ENCODE results near the gene MLPH.

Gene MLPH

GRCh38 chr2:237596520-237597195 is 109.6 kb downstream of the MLPH start:
- Histone ChIP-seq H3K4me1 (peaks cover 96% of the 10 kb centered on the region), H3K36me3 (0 out of 2 replicates have a peak, but pooled peaks cover 11% of the 10 kb centered on the region), H3K4me2 (peak overlapping the region; percentile 97), H3K9ac (peak overlapping the region; percentile 87), H4K20me1 (no peaks in the 10 kb centered on the region), H3K27ac (peak overlapping the region; percentile 92), H3K27me3 (no peaks in the 10 kb centered on the region), H3K9me3 (no peaks in the 10 kb centered on the region), H3K4me3 (peak overlapping the region; percentile 70)
- TF ChIP-seq Cebpa-rat (IDR thresholded peaks at IDR 0.05): no peak

GRCh38 chr2:237597196-237598145 is 110.4 kb downstream of the MLPH start:
- H3K4me1 ChIP-seq: peaks cover 96% of the 10 kb centered on the region
- TF ChIP-seq Cebpa-rat (IDR thresholded peaks at IDR 0.05): no peak
- peak overlapping the region; percentile 70 for H3K4me3 ChIP-seq
- H3K4me2 ChIP-seq: peak overlapping the region; percentile 97
- H4K20me1 ChIP-seq: no peaks in the 10 kb centered on the region
- H3K27ac ChIP-seq: peak overlapping the region; percentile 92
- H3K36me3 ChIP-seq: 0 out of 2 replicates have a peak, but pooled peaks cover 8% of the 10 kb centered on the region
- H3K9ac ChIP-seq: peak overlapping the region; percentile 87
- H3K9me3 ChIP-seq: no peaks in the 10 kb centered on the region
- no peaks in the 10 kb centered on the region for H3K27me3 ChIP-seq

- peak overlapping the region; percentile 80 for H3K9ac ChIP-seq
- peak overlapping the region; percentile 70 for H3K4me3 ChIP-seq
- peak overlapping the region; percentile 86 for H3K27ac ChIP-seq
- H3K9me3 ChIP-seq: no peaks in the 10 kb centered on the region
- H4K20me1 ChIP-seq: no peaks in the 10 kb centered on the region
- H3K4me2 ChIP-seq: peak overlapping the region; percentile 97
- no peaks in the 10 kb centered on the region for H3K27me3 ChIP-seq
- H3K36me3 ChIP-seq: no peaks in the 10 kb centered on the region
- H3K4me1 ChIP-seq: peaks cover 95% of the 10 kb centered on the region
- no peak for TF ChIP-seq Cebpa-rat (IDR thresholded peaks at IDR 0.05)
These were observed 111.6 kb downstream of the MLPH start for GRCh38 chr2:237598468-237599208.

- TF ChIP-seq Cebpa-rat (IDR thresholded peaks at IDR 0.05): no peak
- H3K4me3 ChIP-seq: peak overlapping the region; percentile 70
- no peaks in the 10 kb centered on the region for H3K27me3 ChIP-seq
- no peaks in the 10 kb centered on the region for H4K20me1 ChIP-seq
- no peaks in the 10 kb centered on the region for H3K9me3 ChIP-seq
- no peaks in the 10 kb centered on the region for H3K36me3 ChIP-seq
- peak overlapping the region; percentile 97 for H3K4me2 ChIP-seq
- peaks cover 95% of the 10 kb centered on the region for H3K4me1 ChIP-seq
- H3K9ac ChIP-seq: peak overlapping the region; percentile 80
- H3K27ac ChIP-seq: peak overlapping the region; percentile 86
These were observed 112.5 kb downstream of the MLPH start for GRCh38 chr2:237599465-237600110.

- H3K27ac ChIP-seq: peak overlapping the region; percentile 86
- TF ChIP-seq Cebpa-rat (IDR thresholded peaks at IDR 0.05): no peak
- peak overlapping the region; percentile 97 for H3K4me2 ChIP-seq
- no peaks in the 10 kb centered on the region for H3K27me3 ChIP-seq
- no peaks in the 10 kb centered on the region for H4K20me1 ChIP-seq
- H3K9ac ChIP-seq: peak overlapping the region; percentile 80
- H3K9me3 ChIP-seq: no peaks in the 10 kb centered on the region
- peak overlapping the region; percentile 70 for H3K4me3 ChIP-seq
- H3K4me1 ChIP-seq: peaks cover 95% of the 10 kb centered on the region
- H3K36me3 ChIP-seq: no peaks in the 10 kb centered on the region
These were observed 113.3 kb downstream of the MLPH start for GRCh38 chr2:237600205-237600846.

GRCh38 chr2:237601453-237602116 is 114.5 kb downstream of the MLPH start:
- peak overlapping the region; percentile 97 for H3K4me2 ChIP-seq
- peaks cover 95% of the 10 kb centered on the region for H3K4me1 ChIP-seq

GRCh38 chr2:237602409-237602808 is 115.4 kb downstream of the MLPH start:
- Histone ChIP-seq H3K9ac (peak overlapping the region; percentile 80), H3K27ac (peak overlapping the region; percentile 86), H4K20me1 (no peaks in the 10 kb centered on the region), H3K4me1 (peaks cover 95% of the 10 kb centered on the region), H3K9me3 (peaks cover 4% of the 10 kb centered on the region), H3K4me3 (peak overlapping the region; percentile 70), H3K36me3 (no peaks in the 10 kb centered on the region), H3K27me3 (no peaks in the 10 kb centered on the region), H3K4me2 (peak overlapping the region; percentile 97)
- no peak for TF ChIP-seq Cebpa-rat (IDR thresholded peaks at IDR 0.05)

More at GRCh38 chr2:237601453-237602116, 114.5 kb downstream of the MLPH start:
- Histone ChIP-seq H3K9ac (peak overlapping the region; percentile 80), H3K27ac (peak overlapping the region; percentile 86), H3K9me3 (no peaks in the 10 kb centered on the region), H4K20me1 (no peaks in the 10 kb centered on the region), H3K36me3 (no peaks in the 10 kb centered on the region), H3K27me3 (no peaks in the 10 kb centered on the region), H3K4me3 (peak overlapping the region; percentile 70)
- no peak for TF ChIP-seq Cebpa-rat (IDR thresholded peaks at IDR 0.05)

- H3K4me1 ChIP-seq: peaks cover 91% of the 10 kb centered on the region
- no peak for TF ChIP-seq Cebpa-rat (IDR thresholded peaks at IDR 0.05)
- H3K4me2 ChIP-seq: peak overlapping the region; percentile 97
- no peaks in the 10 kb centered on the region for H4K20me1 ChIP-seq
- H3K9ac ChIP-seq: peak overlapping the region; percentile 80
- H3K27me3 ChIP-seq: no peaks in the 10 kb centered on the region
- H3K9me3 ChIP-seq: peaks cover 10% of the 10 kb centered on the region
- peak overlapping the region; percentile 86 for H3K27ac ChIP-seq
- no peaks in the 10 kb centered on the region for H3K36me3 ChIP-seq
- H3K4me3 ChIP-seq: peak overlapping the region; percentile 70
These were observed 116.1 kb downstream of the MLPH start for GRCh38 chr2:237603049-237603717.
